HG03469 (cell line): ENCODE results near the gene SCPEP1.
"Not testable (repeated sequence)": the region's sequence is repeated elsewhere in the genome, so short reads cannot be mapped to it uniquely, and the experiment has no call there.

Experiments
- ATAC-seq: cut with Tn5 transposase; IDR thresholded peaks from one replicate; pipeline ENCODE4 v1.9.1; 2021; ENCODE audit warnings: mild to moderate bottlenecking, moderate library complexity, moderate number of reproducible peaks; ENCODE audit not compliant: unreplicated experiment

SCPEP1 gene

GRCh38 chr17:56965241-56965640, 12.7 kb upstream of the SCPEP1 start:
- not testable (repeated sequence) for ATAC-seq

GRCh38 chr17:56965681-56966080, 12.2 kb upstream of the SCPEP1 start:
- ATAC-seq = not testable (repeated sequence)

- no peak for ATAC-seq
Observed at GRCh38 chr17:56966338-56966737, 11.6 kb upstream of the SCPEP1 start.

DNA sequence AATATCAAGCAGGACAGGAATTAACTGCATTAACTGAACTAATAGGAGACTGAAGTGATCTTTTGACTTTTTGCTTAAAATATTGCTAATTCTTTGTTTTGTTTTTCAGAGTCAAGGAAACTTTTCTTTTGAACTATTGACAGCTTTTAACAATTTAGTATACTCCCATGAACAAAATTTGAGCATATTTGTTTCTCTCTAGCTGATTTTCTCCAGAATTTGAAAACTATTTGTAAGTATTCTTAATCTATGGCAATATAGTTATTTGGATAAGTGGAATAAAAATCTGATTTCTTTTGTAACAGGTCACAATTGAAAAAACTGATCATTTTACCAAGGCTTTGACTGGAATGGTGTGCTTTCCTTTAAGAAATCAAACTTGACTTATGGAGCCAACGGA, 7.0 kb upstream of the SCPEP1 start:
- ATAC-seq = no peak

DNA sequence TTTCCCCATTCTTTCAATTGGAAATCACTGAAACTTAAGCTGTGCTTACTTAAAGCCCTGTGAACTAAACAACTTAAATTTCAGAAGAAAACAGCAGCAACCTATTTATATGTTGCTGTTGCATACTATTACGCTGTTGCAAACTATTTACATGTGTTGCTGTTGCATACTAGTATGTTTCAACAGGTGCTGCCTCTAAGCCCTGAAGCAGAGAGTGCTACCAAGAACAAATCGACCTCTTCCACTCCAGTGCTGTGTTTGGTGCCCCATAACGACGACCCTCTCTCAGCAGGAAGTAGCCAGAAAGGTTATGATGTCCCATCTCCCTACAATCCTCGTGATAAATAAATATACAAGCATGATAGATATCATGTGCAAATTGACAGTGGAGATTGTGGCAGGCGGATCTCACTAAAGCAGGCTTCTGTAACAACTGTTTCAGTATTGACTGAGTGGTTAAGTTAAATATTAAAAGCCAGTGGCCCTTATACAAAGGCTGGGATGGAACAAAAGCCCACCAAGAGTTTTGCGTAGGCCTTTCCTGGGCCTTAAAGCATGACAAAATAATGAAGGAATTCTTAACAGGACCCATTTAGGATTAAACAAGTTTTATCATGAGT, 5.7 kb upstream of the SCPEP1 start:
- no peak for ATAC-seq

- no peak for ATAC-seq
Observed at GRCh38 chr17:56973520-56973919, 4.4 kb upstream of the SCPEP1 start.

DNA sequence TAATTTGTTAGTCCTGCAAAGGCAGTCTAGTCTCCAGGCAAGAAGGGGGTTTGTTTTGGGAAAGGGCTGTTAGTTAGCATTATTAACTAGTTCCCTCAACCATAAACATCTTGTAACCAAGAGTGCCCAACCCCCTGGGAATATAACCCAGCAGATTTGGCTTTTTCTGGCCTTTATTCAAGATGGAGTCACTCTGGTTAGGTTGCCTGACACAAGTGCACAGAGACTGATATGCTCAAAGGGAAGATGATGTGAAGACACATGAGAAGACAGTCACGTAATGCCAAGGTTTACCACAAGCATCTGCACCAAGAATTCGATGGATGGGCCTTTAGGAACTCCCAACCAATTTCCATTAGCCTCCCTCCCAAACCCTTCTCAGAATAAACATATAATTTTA, 3.9 kb upstream of the SCPEP1 start:
- ATAC-seq = no peak

DNA sequence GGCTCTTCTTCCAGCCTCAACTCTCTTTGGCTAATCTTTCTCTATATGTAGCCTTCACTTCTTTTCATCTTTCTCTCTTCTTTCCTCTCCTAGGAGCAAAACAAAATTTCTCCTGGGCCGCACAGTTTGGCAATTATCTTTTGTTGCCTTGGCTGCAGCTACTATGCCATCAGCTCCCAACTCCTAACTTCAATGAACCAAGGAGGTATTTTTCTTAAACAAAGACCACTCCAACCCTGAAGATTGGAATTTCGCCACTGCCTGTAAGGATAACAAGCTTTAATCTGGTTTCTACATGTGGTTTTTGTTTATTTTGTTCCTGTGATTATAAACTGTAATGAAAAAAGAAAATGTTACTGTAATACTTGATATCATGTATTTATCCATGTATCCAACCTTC, 2.3 kb upstream of the SCPEP1 start:
- ATAC-seq = no peak

DNA sequence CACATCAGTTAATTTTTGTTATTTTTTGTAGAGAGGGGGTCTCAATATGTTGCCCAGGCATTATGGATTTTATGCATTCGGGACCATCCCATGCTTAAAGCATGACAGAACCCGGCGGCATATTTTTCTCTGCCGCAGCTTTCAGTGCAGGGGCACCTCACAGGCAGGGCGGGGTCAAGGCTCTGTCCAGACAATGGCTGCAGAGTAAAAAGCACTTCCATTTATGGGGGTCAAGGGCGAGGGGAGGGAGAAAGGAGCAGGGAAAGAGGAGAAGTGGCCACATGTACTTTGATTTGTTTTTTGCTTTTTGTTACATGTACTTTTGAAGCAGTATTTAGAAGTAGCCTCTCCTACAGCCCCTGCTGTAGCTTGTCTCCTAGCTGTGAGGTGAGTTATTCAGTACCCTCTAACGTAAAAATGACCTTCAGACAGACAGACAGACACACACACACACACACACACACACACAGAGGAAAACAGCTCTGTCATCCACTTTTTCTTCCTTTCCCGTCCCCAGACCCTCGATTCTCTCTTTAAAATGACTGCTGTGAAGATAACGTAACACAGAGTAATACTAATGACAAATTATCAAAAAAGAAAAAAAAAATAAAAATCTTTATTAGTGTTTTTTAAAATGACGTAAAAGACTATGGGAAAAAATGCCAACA, 856 bp upstream of the SCPEP1 start:
- no peak for ATAC-seq

GRCh38 chr17:56978441-56979090, 635 bp downstream of the SCPEP1 start:
- no peak for ATAC-seq

GRCh38 chr17:56979091-56979480, 1.2 kb downstream of the SCPEP1 start:
- ATAC-seq = no peak

- not testable (repeated sequence) for ATAC-seq
Observed at GRCh38 chr17:56980526-56980925, 2.6 kb downstream of the SCPEP1 start.

GRCh38 chr17:56982312-56982711, 4.4 kb downstream of the SCPEP1 start:
- ATAC-seq = no peak

DNA sequence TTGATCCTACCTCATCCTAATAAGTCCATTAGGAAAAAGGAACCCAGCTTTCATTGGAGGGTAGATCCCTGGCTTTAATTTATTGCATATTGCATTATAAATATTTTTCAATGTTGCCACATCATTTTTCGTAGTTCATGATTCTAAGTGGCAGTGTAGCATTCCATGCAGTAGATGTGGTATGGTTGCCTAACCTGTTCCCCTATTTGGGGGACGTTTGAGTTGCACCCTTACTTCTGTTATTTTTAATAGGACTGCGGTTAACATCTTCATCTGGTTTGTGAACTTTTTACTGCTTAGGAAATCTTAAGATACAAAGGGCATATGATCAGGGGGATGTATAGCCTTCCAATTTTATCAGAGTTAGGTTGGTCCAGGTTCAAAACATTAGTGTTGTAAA, 5.4 kb downstream of the SCPEP1 start:
- no peak for ATAC-seq

GRCh38 chr17:56985371-56986162, 7.6 kb downstream of the SCPEP1 start:
- no peak for ATAC-seq

- ATAC-seq = no peak
Observed at GRCh38 chr17:56987283-56987834, 9.4 kb downstream of the SCPEP1 start.

DNA sequence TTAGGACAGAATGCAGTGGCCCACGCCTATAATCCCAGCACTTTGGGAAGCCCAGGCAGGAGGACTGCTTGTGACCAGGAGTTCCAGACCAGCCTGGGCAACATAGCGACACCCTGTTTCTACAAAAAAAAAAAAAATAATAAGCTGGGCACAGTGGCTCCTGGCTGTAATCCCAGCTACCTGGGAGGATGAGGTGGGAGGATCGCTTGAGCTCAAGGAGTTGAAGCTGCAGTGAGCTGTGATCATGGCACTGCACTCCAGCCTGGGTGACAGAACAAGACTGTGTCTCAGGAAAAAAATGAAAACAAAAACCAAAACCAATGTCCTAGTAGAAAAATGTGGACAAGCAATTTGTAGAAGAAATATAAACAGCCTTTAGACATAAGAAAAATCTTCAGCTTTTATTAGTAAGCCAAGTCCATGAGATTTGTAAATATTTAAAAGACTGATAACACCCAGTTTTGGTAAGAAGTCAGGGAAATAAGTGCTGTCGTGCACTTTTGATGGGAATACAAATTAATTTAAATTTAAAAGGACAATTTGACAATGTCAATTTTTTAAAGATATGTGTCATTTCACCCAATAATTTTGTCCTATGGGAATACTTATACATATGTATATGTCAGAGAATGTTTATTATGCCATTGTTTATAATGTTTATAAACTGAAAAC, 11.1 kb downstream of the SCPEP1 start:
- no peak for ATAC-seq

- no peak for ATAC-seq
Observed at GRCh38 chr17:56992364-56992763, 14.4 kb downstream of the SCPEP1 start.

GRCh38 chr17:56994009-56994792, 16.3 kb downstream of the SCPEP1 start:
- no peak for ATAC-seq

- ATAC-seq = no peak
Observed at GRCh38 chr17:56995766-56996165, 17.8 kb downstream of the SCPEP1 start.
